Measurements from ENCODE around the gene L3MBTL4.

DNA sequence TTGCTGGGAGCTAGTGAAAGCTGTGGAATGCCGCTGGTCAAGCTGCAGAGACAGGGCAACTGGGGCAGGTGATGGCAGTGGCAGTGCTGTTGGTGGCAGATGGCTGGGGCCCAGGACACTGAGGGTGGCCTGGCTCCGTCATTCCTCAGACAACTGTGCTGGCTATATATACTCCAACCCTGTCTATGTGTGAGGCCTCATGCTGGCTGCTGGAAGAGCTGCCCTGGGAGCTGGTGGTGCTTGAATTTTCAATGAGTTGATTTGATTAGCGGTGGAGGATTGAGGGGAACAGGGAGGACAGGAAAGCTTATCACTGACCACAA, 452.9 kb downstream of the L3MBTL4 start:
- no peak for TF ChIP-seq ZFP3 (CRISPR knock-in tag; IDR thresholded peaks at IDR 0.05)
- TF ChIP-seq OSR1 (CRISPR knock-in tag; IDR thresholded peaks at IDR 0.05), result no peak
- TF ChIP-seq SNAI2 (CRISPR knock-in tag; IDR thresholded peaks at IDR 0.05), result no peak
- no peak for TF ChIP-seq ZNF70 (CRISPR knock-in tag; IDR thresholded peaks at IDR 0.05)
- TF ChIP-seq PPARA (CRISPR knock-in tag; IDR thresholded peaks at IDR 0.05; ENCODE audit: borderline replicate concordance), result no peak
- TF ChIP-seq ISL1 (CRISPR knock-in tag; IDR thresholded peaks at IDR 0.05), result no peak
- TF ChIP-seq GLIS3 (CRISPR knock-in tag; IDR thresholded peaks at IDR 0.05), result no peak
